ENCODE data around the gene PFKFB1.

The PFKFB1 gene

GRCh38 chrX:54994099-54994498 is at the start of gene PFKFB1:
PFKFB1 (minus strand) TSS chrX:54994188; CDS start chrX:54994007, 181 bp downstream.
- no peak for DNase-seq

GRCh38 chrX:55041514-55041913 is 47.5 kb upstream of the PFKFB1 start:
- no peak for DNase-seq

- no peak for DNase-seq
Observed at GRCh38 chrX:55039471-55039870, 45.5 kb upstream of the PFKFB1 start.

- DNase-seq = no peak
Observed at GRCh38 chrX:55033429-55033828, 39.4 kb upstream of the PFKFB1 start.

- DNase-seq = no peak
Observed at GRCh38 chrX:55030271-55031205, 36.5 kb upstream of the PFKFB1 start, which contains the start of gene ALAS2. ALAS2 (minus strand) TSS chrX:55030977; CDS start chrX:55026000, 4,977 bp downstream.

- no peak for DNase-seq
Observed at GRCh38 chrX:55029291-55029690, 35.3 kb upstream of the PFKFB1 start.

- no peak for DNase-seq
Observed at GRCh38 chrX:55028611-55029010, 34.6 kb upstream of the PFKFB1 start.

- DNase-seq = no peak
Observed at GRCh38 chrX:55028040-55028439, 34.1 kb upstream of the PFKFB1 start.

- DNase-seq = no peak
Observed at GRCh38 chrX:55026840-55027239, 32.9 kb upstream of the PFKFB1 start.

- no peak for DNase-seq
Observed at GRCh38 chrX:55026143-55026542, 32.2 kb upstream of the PFKFB1 start.

GRCh38 chrX:55014897-55015299 is 20.9 kb upstream of the PFKFB1 start:
- DNase-seq = no peak

- DNase-seq = no peak
Observed at GRCh38 chrX:55011294-55011693, 17.3 kb upstream of the PFKFB1 start.

- no peak for DNase-seq
Observed at GRCh38 chrX:55008571-55009358, 14.8 kb upstream of the PFKFB1 start.

GRCh38 chrX:55007656-55008055 is 13.7 kb upstream of the PFKFB1 start:
- DNase-seq = no peak

GRCh38 chrX:55006827-55007621 is 13.0 kb upstream of the PFKFB1 start:
- DNase-seq = no peak

GRCh38 chrX:55005256-55005655 is 11.3 kb upstream of the PFKFB1 start:
- no peak for DNase-seq

- DNase-seq = no peak
Observed at GRCh38 chrX:55004231-55004630, 10.2 kb upstream of the PFKFB1 start.

GRCh38 chrX:54999717-55000598 is 6.0 kb upstream of the PFKFB1 start, which contains the start of gene APEX2:
APEX2 (plus strand) TSS chrX:55000363; CDS start chrX:55000423, 60 bp downstream.
- DNase-seq = peak; percentile 88

GRCh38 chrX:54995621-54996020 is 1.6 kb upstream of the PFKFB1 start:
- no peak for DNase-seq

- no peak for DNase-seq
Observed at GRCh38 chrX:54994668-54995351, 822 bp upstream of the PFKFB1 start.
